Hypothalamus (tissue), 51 donors: ENCODE measurements around the gene NFATC4.

Experiments
- DNase-seq, 51 donors: peaks; one replicate each; lab custom pipeline; 2025; lab: John Stamatoyannopoulos, UW

The NFATC4 gene

DNA sequence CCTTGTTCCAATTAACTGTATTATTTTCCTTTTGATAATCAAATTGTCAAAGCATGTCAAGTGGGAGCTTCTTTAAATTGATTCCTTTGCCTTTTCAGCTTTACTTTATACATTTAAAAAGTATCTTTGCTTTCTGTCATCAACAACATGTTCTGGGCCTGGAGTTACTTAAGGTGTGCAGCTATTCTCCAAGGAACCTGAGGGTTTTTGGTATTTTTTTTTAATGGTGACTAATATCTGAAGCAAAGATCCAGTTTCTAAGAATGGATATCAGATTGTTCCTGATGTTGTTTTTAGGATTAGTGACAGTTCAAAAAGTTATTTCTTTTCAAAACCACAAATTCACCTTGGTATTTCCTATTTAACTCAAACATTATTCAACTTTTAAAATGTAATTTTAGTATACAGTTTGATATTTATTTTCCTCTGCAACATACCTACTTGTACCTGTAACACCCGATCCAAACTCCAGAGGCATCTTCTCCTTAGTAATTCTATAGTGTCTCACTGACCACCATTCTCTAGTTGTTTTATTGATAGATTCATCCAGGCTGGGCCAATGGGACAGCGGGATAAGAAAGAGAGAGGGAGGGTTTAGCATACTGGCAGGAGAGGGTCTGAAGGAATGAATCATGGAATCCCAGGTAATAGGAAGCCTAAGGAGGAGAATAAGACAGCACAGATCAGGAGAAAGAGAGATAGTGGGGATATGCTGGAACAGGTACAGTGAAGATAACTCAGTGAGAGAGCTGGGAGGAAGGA is 58.3 kb downstream of the NFATC4 start:
- DNase-seq: no peak

DNA sequence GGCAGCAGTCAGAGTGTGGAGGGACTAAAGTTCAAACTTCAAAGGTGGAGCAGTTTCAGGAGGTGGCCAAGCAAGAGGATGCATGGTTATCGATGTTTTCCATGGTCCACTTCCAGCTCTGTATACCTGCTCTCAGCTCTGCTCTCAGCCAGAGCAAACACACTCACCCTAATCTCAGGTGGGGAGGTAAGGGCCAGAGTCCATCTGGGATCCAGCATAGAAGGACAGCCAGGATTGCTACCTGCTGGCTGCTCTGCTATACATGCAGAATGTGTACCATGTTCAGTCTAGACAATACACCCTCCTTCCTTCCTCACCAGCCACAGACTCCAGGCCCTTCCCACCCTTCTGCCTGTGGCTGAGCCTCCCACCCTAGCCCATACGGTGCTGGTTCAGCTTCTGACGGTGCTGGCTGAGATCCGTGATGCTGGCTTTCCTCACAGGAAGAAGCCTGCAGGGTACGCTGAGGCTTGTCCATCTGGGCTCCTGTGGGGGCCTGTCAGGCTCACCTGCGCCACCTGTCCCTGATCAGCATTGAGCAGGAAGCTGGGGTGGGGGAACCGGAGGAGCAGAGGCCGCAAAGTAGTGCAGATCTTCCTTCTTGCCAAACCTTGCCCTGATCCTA is 59.0 kb downstream of the NFATC4 start:
- no peak for DNase-seq

DNA sequence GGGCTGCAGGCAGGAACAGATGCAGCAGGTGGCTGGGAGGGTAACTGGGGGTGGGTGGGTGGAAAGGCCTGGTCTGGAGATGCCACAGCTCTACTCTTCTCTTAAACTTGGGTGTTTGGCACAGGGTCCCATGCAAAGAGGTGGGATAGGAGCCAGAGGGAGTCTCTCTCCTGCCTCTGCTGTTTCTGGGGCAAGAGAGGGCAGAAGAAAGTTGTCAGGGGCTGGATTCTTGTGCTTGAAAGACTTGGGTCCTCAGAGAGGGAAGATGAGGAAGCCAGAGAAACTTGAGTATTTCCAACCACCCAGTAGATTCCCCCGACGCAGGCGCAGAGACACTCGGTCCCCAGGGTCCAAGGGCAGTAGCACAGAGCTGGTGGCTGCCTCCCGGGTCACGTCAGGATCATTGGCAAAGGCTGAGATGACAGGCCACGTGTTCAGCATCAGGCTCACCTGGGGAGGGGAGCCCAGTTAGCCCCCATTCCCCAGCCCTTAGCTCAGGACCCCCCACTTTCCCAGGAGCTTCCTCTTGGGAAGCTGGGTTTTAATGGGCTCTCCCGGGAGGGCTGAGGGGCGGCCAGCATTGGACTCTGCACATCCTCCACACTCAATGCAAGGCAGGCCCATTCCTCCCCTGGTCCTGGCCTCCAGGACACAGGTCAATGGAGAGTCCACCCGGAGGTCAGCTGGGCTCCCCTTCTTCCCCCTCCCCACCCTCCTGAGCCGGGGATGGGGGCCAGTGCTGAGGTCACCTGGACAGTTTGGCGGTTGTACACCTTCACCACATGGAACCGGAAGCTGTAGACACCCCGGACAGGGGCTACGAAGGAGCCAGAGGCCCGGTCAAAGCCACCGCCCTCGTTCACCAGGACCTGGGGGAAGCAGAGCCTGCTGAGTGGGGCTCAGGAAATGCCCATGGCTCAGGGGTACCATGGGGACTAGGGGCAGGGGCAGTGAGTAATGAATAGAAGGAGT is 59.8 kb downstream of the NFATC4 start:
- no peak for DNase-seq

DNA sequence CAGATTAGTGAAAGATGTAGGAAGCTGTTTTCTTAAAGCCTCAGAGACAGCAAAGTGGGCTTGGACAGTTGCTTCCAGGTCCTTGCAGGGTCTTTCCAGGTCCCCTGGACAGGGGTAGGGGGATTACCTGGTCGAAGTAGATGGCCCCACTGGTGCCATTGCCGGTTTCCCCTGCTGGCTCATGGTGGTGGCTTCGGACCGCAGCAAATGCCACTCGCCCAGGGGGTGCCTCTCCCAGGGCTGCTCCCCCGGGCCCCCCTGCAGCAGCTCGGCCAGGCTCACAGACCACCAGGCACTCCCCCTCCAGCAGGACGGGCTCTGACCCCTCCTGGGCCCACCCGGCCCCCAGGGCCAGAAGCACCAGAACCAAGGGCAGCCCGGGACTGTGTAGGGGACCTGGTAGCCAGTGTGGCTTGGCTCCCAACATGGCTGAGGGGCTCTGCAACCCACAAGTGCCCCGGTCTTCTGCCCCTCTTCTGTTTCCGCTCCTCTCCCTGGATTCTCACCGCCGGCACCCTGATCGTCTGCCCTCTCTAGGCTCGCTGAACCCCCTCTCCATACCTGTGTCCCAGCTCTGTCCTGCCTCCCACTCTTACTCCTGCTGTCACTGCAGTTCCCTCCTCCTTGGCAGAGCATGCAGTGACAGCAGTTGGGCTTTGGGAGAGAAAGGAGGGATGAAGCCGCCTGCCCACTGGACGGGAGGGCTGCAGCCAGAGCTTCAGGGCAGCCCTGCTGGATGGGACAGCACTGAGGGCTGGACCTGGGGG is 60.8 kb downstream of the NFATC4 start:
- no peak for DNase-seq
